Inflammatory macrophage treated with lipopolysaccharide for 1 hour (primary cell): ENCODE measurements around the gene NOX3.
"Not testable (repeated sequence)": the region's sequence is repeated elsewhere in the genome, so short reads cannot be mapped to it uniquely, and the experiment has no call there.

Experiments used
- DNase-seq, 2 donors: peaks; one replicate each; pipeline ENCODE4 v3.0.0-alpha.2; 2020 to 2022

The NOX3 gene

DNA sequence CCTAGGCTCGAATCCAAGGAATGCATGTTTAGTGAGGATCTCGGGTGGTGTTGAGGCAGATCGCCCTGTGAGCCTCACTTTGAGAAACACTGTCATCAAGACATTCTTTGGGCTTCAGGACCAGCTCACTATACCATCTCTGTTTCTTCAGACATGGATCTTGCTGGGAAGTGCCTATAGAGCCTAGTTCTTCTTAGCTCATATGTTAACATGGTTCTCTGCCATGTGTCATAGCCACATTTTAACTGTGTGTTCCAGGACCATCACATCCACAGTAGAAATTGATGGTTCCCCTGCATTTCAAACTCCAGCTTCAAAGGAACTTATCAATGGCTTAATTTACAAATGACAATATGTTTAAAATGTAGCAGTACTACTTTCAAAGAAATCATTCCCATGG, 57.4 kb downstream of the NOX3 start:
- DNase-seq = no peak

DNA sequence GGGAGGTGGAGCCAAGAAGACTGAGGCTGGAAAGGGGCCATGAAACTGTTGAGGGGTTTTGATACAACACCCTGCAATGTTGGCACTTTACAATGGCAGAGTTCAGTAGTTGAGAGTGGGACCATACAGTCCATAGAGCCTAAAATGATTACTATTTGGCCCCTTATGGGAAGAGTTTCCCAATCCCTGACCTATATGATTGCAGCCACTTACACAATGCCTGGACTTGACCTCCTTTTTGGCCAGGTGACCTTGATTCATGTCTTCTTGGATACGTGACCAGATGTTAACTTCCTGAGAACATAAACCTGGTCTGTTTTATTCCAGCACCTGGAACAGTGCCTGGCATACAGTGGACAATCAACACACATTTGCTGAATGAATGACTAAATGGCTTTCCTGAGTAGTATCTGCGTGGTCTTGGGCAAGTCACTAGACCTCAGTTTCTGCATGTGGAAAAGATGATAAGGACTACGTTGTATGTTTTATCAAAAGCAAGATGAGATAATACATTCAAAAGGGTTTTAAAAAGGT, 58.4 kb downstream of the NOX3 start:
- no peak for DNase-seq

DNA sequence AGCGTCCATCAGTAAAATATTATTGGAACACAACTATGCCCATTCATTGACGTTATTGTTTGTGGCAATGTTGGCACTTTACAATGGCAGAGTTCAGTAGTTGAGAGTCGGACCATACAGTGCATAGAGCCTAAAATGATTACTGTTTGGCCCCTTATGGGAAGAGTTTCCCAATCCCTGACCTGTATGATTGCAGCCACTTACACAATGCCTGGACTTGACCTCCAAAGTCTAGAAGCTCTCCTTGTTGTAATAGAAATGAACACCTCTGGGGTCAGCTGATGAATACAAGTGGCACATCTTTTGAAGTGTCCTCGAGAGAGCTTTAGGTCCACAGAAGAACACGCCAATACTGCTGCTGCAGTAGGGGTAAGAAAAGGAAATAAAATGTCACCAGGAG, 59.0 kb downstream of the NOX3 start:
- no peak for DNase-seq

DNA sequence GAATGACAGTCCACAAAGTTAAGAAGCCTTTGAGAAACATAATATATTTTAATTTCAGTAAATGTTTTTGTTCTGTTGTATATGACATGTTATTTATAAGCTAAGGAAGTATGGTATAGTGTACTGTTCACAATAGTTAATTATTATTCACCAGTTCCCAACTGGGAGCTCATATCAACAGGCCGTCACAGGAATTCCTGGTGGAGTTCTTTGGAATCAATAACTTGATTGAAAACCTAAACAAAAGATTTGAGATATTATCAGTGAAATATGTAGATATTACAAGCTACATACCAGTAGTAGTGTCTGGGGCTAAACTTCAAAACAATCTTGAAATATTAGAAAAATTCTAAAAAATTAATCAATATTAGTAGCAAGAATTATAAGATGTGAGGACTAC, 60.3 kb downstream of the NOX3 start:
- no peak for DNase-seq

DNA sequence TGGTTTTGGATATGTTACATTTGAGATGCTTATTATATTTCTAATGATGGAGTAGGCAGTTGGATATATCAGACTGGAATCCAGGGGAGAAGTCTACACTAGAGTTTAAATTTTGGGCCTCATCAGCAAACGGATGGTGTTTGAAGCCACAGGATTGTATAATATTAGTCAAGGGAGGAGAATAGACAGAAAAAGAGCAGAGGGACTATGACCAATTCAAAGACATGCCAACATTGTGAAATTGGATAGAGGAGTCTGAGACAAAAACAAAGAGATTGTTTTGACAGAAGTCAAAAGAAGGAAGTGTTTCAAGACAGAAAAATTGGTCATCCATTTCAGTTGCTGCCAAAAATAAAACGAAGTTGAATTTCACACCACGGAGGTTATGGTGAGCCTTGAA, 66.5 kb downstream of the NOX3 start:
- DNase-seq = peak in 1 of 2 donors; percentile 7

DNA sequence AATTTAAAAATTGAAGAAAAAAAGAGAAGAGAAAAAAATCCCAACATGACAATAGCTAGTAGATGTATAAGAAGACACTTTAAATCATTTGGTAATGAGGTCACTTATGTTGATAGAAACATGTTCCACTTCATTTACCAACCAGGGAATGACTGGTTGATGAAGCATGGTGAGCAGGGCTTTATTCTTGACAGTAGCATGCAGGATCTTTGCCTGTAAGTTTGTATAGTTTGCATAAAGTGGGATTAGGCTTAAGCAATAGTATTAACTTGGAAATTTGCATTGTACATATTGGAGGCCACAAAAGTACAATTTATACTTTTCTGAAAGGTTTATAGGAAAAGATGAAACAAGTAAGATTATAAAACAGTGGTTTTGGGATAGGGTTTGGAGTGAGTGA, 67.0 kb downstream of the NOX3 start:
- no peak for DNase-seq

DNA sequence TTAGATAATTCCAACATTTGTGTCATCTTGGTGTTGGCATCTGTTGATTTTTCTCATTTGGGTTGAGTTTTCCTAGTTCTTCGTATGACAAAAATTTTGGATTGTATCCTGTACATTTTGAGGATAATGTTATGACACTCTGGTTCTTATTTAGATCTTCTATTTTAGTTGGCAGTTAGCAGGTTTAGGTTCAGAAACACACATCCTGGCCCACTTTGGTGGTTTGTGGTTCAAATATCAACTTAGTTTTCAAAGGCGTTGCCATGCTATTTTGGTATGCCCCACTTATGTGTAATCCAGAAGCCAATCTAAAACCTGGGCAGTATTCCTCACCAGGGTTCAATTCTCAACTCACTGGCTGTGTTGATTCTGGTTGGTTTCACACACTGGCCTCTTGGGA, 68.2 kb downstream of the NOX3 start:
- no peak for DNase-seq

DNA sequence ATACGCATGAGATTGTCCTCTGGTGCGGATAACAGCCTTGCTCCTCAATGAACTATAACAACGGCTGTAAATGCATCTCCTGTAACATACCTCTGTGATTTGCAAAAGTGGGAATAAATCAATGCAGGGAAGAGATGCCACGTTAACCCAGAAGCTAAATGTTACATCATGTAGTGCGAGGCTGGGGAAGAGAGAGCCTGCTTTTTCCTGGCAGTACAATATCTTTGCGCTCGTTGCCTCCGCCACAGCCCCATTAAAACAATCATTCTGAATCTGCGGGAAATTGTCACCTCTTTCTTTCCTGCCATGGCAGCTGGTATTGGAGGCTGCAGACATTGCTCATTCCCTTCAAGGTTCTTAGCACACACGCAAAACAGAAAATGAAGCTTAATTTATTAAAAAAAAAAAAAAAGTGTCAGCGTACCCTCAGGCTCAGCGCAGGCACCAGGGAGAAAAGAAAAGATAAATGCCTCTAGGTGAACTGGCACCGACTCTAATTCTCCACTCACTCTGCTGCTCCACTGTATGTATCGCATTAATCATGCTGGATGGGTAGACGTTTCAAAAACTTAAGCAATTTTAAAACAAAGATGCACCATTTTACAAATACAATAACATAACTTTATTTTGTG, 71.2 kb downstream of the NOX3 start:
- DNase-seq = no peak

DNA sequence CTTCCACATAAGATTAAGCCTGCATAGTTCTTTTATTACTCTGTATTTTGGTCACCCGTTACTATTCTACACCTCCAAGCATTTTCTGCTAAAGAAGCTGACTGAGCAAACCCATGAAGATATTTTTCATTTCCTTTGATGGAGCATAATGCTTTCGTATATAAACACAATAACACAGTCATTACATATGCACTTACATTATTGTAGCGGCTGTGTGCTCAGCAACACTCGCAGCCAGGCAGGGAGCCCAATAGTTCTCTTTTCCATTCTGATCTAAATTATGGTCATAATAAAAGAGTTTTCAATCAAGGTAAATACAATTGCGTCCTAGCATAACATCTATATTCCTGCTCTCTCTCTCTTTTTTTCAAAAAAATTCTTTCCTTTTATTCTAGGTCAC, 71.7 kb downstream of the NOX3 start:
- DNase-seq = no peak

DNA sequence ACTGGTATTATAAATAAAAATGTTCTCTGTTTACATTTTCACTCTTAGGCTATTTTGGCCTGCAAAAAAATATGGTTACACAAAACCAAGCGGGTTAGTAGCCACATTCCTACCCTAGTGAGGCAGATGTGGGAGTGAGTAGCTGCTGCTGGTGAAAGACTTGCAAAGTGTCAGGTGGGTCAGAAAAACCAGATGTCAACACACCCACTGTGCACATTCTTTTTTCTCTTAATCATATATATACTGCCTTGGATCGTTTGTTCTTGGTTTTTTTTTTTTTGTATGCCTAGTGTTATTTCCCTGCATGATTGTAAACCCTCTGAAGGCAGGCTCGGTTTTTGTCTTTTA, 73.3 kb downstream of the NOX3 start:
- DNase-seq = no peak

DNA sequence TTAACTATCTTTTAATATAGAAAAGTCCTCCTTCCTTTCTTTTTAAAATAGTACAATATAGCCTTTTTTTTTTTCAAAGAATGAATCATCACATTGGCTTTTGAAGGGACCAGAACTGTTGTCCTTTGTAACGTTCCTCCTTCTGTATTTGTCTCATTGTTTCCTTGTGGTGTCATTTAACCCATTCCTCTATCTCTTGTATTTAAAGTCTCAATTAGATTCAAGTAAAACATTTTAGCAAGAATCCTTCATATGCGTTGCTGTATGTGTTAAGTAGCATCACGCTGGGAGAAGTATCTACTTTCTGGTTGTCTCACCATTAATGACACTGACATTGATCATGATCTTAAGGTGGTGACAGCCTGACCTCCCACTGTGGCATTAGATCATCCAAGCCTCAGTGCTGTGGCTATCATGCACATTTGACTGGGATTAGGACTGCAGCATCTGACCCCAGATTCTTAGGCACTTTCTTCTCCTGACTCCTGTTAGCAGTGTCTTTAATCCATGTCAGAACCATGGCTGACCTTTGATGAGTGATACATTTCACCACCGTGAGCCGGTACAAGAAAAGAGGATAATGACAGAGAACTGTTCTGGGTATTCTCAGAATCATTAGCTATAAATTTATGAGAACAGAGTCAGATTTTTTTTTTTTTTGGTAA, 73.8 kb downstream of the NOX3 start:
- no peak for DNase-seq

DNA sequence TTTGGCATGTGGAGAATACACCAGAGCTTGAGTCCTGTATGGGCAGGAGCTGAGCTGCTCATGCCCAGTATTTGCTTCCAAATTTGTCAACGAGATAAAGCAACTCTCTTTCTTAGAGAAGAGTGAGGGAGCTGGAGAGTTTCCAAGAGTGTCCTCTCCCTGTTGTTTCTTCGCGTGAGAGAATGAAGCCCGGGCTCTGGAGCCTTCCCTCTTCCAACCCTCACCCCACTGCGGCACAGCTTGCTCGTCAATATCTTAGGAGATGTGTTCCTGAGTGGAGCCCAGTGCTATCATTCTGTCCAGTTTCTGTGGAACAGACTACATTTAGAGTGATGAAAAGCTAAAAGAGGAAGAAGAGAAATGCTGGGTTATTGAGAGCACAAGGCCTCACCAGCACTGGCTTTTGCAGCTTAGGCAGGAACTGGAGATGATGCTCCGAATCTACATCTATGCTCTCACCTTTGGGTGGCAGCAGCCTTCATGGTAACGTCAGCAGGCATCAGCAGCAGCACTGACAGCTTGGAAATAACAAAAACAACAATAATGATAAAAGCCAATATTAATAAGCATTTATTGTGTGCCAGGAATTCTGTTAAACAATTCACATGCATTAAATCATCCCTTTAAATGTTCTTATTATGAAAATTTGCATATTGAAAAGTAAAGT, 74.8 kb downstream of the NOX3 start:
- no peak for DNase-seq

DNA sequence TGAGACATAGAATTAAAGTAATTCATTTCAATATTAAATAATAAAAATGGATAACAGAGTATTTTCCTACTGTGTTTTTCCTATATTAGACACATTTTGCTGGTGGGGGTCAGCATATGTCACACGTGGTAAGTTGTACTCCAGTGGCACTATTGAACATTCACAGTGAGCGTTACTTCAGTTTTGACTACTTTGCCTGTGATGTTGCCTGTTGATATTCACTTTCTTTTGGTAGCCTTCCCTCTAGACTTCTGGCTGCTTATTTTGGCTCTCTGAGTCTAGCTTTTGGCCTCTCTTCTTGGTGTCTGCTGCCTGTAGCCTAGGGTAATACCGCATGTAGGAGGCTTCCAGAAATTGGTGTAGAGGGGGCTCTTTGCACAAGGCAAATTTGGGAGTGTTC, 76.9 kb downstream of the NOX3 start:
- DNase-seq = no peak

DNA sequence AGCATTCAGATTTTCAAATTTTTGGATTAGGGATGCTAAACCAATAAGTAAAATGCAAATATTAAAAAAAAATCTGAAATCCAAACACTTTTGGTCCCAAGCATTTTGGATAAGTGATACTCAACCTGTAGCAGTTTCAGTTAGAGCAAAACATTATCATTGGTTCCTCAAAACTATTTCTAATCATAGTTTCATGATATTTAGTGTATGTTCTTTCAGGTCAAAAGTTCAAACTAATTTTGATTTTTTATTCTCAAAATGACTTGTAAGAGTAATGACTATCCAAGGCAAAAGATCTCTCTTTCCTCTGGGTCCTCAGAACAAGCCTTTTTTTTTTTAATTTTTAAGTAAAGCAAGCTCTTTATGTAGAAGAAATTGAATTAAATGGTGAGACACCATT, 77.4 kb downstream of the NOX3 start:
- DNase-seq = no peak

DNA sequence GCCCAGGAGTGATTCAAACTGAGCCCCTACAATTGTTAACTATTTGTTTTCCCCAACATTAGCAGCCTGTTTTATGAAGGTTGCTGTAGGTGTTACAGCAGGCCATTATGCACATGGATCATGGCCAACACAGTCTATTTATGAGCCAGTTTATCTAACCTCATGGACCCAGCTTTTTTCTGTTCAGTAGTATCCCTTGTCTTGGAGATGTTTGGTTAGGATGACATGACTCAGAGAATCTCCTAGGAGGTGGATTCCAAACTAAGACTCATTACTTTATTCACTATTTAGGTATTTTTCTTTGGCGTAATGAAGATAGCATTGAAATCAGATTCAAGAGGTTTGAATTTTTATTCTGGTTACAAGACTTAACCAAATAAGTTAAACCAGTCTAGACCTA, 78.6 kb downstream of the NOX3 start:
- DNase-seq = no peak

DNA sequence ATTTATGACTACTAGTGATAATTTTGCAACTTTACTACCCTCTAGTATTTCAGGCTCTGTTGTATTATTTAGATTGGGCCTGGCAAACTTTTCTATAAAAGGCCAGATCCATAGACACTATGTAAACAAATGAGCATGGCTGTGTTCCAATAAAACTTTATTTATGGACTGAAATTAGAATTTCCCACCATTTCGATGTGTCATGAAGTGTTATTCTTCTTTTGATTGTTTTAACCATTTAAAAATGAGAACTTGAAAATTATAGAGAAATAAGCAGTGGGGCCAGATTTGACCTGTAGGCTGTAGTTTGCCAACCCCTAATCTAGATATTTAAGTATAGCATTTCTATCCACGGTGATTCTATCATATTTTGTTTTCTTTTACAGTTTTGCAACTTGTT, 79.8 kb downstream of the NOX3 start:
- no peak for DNase-seq

DNA sequence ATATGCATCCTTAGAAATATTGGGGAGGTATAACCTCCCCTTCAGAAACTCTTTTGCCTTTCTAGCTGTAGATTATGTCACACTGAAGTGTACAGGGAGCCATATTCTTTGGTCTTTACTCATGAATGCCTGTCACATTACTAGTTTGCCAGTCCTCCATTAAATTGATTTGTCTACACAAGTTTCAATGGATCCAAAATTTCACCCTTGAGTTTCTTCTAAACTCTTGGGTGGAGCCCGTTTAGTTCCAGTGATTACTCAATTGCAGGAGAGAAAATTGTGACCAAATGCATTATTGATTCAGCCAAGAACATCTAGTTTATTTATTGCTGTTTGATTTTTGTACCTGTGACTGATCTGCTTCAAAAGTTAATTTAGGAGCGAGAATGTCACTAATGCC, 81.0 kb downstream of the NOX3 start:
- no peak for DNase-seq

DNA sequence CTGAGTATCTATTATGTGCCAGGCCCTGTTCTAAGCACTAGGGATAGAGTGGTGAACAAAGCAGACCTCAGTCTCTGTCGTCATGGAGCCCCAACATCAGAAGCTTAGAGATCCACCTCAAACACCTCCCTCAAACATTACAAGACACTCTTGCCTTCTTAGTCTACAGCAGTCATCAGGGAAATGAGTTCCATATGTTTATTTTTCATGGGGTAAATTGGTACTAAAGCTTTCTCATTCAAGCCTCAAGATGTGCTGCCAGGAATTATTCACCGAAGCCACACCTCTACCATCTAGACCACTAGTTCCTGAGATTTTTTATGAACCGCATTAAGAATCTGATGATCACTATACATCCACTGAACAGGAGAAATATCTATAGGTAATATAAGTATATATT, 82.4 kb downstream of the NOX3 start:
- DNase-seq = no peak

DNA sequence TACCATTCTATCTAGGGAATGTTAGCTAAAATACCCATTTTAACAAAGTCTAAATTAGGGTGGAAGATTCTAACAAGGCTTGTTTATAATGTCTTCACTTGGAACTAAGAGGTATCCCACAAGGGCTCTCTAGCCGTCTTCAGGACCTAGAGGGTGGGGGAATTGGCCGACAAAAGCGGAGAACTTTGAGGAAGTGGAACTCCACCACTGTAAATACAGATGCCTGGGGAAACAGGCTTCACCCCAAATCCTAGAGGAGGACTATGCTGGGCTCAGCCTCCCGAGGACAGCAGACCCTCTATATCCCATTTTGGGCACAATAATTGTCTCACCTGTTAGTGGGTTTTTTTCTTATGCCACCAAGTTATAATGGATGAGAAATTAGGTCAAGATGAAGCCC, 83.4 kb downstream of the NOX3 start:
- no peak for DNase-seq

DNA sequence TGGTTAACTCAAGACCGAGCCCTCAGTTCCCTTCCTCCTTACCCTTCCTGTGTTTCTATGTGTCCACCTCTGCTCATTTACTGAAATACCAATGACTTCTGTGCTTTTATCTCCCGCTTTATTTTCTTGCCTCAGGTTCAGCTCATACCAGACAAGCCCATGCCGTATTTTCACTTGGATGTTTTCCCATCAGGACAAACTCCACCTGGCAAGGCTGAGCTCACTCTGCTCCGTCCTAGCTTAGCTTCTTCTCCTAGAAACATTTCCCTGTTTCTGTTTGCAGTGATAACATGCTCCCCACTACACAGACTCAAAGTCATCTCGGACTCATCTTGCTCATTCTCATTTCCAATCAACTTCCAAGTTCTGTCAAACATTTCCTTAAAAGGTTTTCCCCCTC, 84.4 kb downstream of the NOX3 start:
- DNase-seq = no peak

DNA sequence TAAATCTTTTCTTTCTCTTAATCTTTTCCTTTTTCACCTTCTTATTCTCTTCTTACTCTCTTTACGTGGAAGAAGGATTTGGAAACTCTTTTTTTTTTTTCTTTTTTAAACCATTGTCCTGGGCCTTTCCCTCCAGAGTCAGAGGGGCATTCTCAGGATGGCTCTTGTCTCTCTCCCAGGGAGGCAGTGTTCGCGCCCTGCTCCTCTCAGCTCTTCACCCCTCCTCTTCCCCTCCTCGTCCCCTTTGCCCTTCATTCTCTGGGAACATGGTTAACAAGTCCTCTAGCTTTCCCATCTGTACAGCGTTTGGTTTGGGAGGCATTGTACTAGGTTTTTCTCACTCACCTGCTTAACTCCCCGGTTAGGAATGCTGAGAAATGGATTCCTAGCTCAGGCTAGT, 89.3 kb downstream of the NOX3 start:
- DNase-seq = no peak

DNA sequence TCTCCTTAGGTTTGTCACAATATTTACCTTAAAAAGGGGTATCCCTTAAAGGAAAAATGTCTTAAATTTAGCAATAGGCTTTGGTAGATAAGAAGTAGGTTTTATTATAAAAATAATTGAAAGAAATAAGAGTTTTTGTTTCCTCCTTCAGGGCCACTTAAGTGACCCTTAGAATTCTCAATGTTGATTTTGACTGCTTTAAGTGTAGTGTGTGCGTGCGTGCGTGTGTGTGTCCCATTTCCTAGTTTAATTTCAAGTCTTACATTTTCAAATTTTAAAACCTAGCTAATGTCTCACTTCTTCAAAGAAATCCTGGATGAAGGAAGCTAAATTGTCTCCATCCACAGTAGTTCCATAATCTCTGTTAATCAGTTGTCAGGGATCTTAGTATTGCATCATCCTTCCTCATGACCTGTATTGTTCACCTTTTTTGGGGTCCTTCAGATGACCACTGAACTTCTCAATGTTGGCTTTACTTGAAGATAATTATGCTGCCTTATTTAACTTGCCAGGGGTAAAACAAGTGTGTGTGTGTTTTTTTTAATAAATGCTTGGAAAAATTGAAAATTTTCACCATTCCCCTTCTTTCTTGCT, 90.7 kb downstream of the NOX3 start:
- DNase-seq = no peak

DNA sequence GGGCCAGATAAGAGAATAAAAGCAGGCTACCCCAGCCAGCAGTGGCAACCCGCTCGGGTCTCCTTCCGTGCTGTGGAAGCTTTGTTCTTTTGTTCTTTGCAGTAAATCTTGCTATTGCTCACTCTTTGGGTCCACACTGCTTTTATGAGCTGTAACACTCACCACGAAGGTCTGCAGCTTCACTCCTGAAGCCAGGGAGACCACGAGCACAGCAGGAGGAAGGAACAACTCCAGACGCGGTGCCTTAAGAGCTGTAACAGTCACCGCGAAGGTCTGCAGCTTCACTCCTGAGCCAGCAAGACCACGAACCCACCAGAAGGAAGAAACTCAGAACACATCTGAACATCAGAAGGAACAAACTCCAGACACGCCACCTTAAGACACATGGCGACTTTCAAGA, 91.6 kb downstream of the NOX3 start:
- not testable (repeated sequence) for DNase-seq

DNA sequence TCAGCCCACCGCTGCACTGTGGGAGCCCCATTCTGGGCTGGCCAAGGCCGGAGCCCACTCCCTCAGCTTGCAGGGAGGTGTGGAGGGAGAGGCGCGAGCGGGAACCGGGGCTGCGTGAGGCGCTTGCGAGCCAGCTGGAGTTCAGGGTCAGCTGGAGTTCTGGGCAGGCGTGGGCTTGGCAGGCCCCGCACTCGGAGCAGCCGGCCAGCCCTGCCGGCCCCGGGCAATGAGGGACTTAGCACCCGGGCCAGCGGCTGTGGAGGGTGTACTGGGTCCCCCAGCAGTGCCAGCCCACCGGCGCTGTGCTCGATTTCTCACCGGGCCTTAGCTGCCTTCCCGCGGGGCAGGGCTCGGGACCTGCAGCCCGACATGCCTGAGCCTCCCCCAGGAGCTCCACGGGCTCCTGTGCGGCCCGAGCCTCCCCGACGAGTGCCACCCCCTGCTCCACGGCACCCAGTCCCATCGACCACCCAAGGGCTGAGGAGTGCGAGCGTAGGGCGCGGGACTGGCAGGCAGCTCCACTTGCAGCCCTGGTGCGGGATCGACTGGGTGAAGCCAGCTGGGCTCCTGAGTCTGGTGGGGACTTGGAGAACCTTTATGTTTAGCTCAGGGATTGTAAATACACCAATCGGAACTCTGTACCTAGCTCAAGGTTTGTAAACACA, 92.5 kb downstream of the NOX3 start:
- not testable (repeated sequence) for DNase-seq
